DOHH2 (cell line): Measurements from ENCODE around the gene FRMD7.

ENCODE experiments used
- H3F3A ChIP-seq: fragments of 200-600 bp; sonication (generic), shearing (Covaris generic); 2 replicates; pipeline ENCODE4 v1.6.0; 2016; ENCODE audit warnings: antibody characterized with exemption, mild to moderate bottlenecking; ENCODE audit not compliant: control insufficient read depth, insufficient read depth
- H3K27ac ChIP-seq: fragments of 200-600 bp; sonication (generic); 2 replicates; pipeline ENCODE4 v1.5.1; 2014; ENCODE audit warnings: low read depth, mild to moderate bottlenecking, low read length, moderate library complexity
- H3K27me3 ChIP-seq: fragments of 200-600 bp; sonication (generic); 2 replicates; pipeline ENCODE4 v1.6.1; 2014; ENCODE audit warnings: mild to moderate bottlenecking, low read length, mixed read lengths; ENCODE audit not compliant: control insufficient read depth
- H3K36me3 ChIP-seq: fragments of 200-600 bp; sonication (generic); 2 replicates; pipeline ENCODE4 v1.6.1; 2014; ENCODE audit warnings: mild to moderate bottlenecking, low read length, moderate library complexity, mixed read lengths; ENCODE audit not compliant: control insufficient read depth
- H3K4me1 ChIP-seq: fragments of 200-600 bp; sonication (generic); 2 replicates; pipeline ENCODE4 v1.6.1; 2014; ENCODE audit warnings: mild to moderate bottlenecking, low read length, mixed read lengths; ENCODE audit not compliant: control insufficient read depth
- H3K4me2 ChIP-seq: fragments of 200-600 bp; sonication (generic); 2 replicates; pipeline ENCODE4 v1.6.0; 2014; ENCODE audit warnings: mild to moderate bottlenecking, low read length, moderate library complexity
- H3K4me3 ChIP-seq: fragments of 200-600 bp; sonication (generic); 2 replicates; pipeline ENCODE4 v1.5.1; 2014; ENCODE audit warnings: mild to moderate bottlenecking, low read length, mixed read lengths
- H3K79me2 ChIP-seq: fragments of 200-600 bp; sonication (generic); 2 replicates; pipeline ENCODE4 v1.6.1; 2014; ENCODE audit warnings: mild to moderate bottlenecking, low read length, mixed read lengths; ENCODE audit not compliant: control insufficient read depth
- H3K9me2 ChIP-seq: fragments of 200-600 bp; sonication (generic); replicated peaks from 2 replicates; pipeline ENCODE4 v1.6.1; 2014; ENCODE audit warnings: mild to moderate bottlenecking, low read length, mixed read lengths; ENCODE audit not compliant: control insufficient read depth
- H3K9me3 ChIP-seq: fragments of 200-600 bp; sonication (generic); 2 replicates; pipeline ENCODE4 v1.6.1; 2014; ENCODE audit warnings: antibody characterized with exemption, low read length, mixed read lengths; ENCODE audit not compliant: control insufficient read depth, insufficient read depth
- H4K20me1 ChIP-seq: fragments of 200-600 bp; sonication (generic); 2 replicates; pipeline ENCODE4 v1.6.0; 2014; ENCODE audit warnings: low read depth, mild to moderate bottlenecking, antibody characterized with exemption, low read length, moderate library complexity; ENCODE audit not compliant: control insufficient read depth, insufficient read depth
- CTCF ChIP-seq: fragments of 200-600 bp; sonication (generic); IDR thresholded peaks from one replicate; pipeline ENCODE4 v1.5.1; 2014; ENCODE audit warnings: antibody characterized with exemption, mild to moderate bottlenecking, low read depth, low read length; ENCODE audit not compliant: poor library complexity, severe bottlenecking
- EZH2phosphoT487 ChIP-seq: fragments of 200-600 bp; sonication (generic); IDR thresholded peaks from 2 replicates; pipeline ENCODE4 v1.6.1; 2017; ENCODE audit warnings: borderline replicate concordance, mild to moderate bottlenecking, antibody characterized with exemption, low read length, moderate library complexity, mixed read lengths

The FRMD7 gene

GRCh38 chrX:132031867-132032266, 96.0 kb downstream of the FRMD7 start:
- H3K4me1 ChIP-seq, result peaks cover 88% of the 10 kb centered on the region
- no peaks in the 10 kb centered on the region for H3K9me2 ChIP-seq
- H3K36me3 ChIP-seq, result peaks cover 9% of the 10 kb centered on the region; the same call in 1 of the 2 replicates
- peak overlapping the region; percentile 63 for H3K27ac ChIP-seq
- TF ChIP-seq CTCF, result no peak
- TF ChIP-seq EZH2phosphoT487, result no peak
- H3K4me3 ChIP-seq, result peak overlapping the region; percentile 47
- no peaks in the 10 kb centered on the region for H3K27me3 ChIP-seq
- H3K79me2 ChIP-seq, result peaks cover 96% of the 10 kb centered on the region
- no peaks in the 10 kb centered on the region for H3K9me3 ChIP-seq
- peak overlapping the region; percentile 62 for H3K4me2 ChIP-seq
- H3F3A ChIP-seq, result no peaks in the 10 kb centered on the region
- no peaks in the 10 kb centered on the region for H4K20me1 ChIP-seq

- Histone ChIP-seq H3K4me3 (no peak overlapping the region), H3K4me1 (peaks cover 94% of the 10 kb centered on the region), H3K27ac (0 out of 2 replicates have a peak overlapping the region, but pooled peaks have one; percentile 15), H3K4me2 (peak overlapping the region; percentile 17), H3F3A (no peaks in the 10 kb centered on the region), H3K79me2 (peaks cover 96% of the 10 kb centered on the region), H3K27me3 (no peaks in the 10 kb centered on the region), H3K9me2 (no peaks in the 10 kb centered on the region), H3K36me3 (peaks cover 17% of the 10 kb centered on the region), H3K9me3 (no peaks in the 10 kb centered on the region), H4K20me1 (no peaks in the 10 kb centered on the region)
- no peak for TF ChIP-seq CTCF
- no peak for TF ChIP-seq EZH2phosphoT487
These were observed 97.6 kb downstream of the FRMD7 start for GRCh38 chrX:132030264-132030663.
